HG03571 (cell line): Measurements from ENCODE around the gene CCNB1.
"Not testable (repeated sequence)": the region's sequence is repeated elsewhere in the genome, so short reads cannot be mapped to it uniquely, and the experiment has no call there.

Source experiments
- ATAC-seq: cut with Tn5 transposase; IDR thresholded peaks from one replicate; pipeline ENCODE4 v1.9.1; 2021; ENCODE audit not compliant: unreplicated experiment

Gene CCNB1

GRCh38 chr5:69166686-69167492 is at the start of gene CCNB1:
Gene CCNB1 (plus strand): TSS chr5:69167150. CDS start chr5:69167263, 113 bp downstream.
- ATAC-seq: peak; percentile 99

DNA sequence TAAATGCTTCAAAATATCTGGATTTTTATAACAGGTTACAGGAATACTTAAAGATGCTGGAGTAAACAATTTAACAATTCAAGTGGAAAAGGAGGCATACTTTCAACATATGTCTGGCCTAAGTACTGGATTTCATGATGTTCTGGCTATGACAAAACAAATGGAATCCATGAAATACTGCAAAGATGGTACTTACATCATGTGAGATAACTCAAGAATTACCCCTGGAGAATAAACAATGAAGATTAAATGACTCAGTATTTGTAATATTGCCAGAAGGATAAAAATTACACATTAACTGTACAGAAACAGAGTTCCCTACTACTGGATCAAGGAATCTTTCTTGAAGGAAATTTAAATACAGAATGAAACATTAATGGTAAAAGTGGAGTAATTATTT is 37.5 kb upstream of the CCNB1 start:
- ATAC-seq: no peak

DNA sequence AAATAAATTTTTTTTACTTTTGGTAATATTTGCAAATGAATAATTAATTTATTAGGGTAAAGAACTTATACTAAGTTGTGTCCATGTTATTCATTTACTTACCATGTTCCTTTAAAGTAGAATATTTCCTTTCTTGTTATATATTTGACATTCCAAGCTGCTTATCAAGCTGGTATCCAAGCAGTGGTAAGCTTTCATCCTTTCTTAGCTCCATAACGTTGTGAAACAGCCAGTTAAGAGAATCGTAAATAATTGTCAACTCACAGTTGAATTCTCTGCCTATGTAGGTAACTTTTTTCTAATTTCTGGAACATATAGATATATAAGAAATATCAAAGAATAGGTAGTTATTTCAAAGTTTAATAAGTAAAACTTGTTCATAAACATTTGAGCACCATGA is 36.7 kb upstream of the CCNB1 start:
- ATAC-seq: no peak

GRCh38 chr5:69131304-69131703 is 35.6 kb upstream of the CCNB1 start:
- no peak for ATAC-seq

- no peak for ATAC-seq
These were observed 32.8 kb upstream of the CCNB1 start for GRCh38 chr5:69134126-69134525.

DNA sequence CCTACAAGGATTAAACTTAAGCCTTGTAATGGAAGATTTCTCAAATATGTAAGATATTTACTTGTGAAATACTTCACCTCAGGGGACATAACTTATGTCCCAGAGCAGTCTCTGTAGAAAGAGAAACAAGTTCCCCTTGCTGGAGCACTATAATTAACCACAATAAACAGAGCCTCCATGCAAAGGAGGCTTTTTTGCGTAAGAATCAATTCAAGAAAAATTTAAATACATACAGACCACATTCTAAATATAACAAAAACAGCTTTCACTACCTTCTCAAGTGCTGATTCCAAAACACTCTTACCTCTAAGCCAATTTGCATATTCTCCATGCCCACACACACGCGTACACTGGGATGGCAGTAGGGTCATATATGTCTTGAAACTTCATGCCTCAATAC is 30.7 kb upstream of the CCNB1 start:
- peak; percentile 88 for ATAC-seq

GRCh38 chr5:69137208-69137607 is 29.7 kb upstream of the CCNB1 start:
- ATAC-seq: not testable (repeated sequence)

DNA sequence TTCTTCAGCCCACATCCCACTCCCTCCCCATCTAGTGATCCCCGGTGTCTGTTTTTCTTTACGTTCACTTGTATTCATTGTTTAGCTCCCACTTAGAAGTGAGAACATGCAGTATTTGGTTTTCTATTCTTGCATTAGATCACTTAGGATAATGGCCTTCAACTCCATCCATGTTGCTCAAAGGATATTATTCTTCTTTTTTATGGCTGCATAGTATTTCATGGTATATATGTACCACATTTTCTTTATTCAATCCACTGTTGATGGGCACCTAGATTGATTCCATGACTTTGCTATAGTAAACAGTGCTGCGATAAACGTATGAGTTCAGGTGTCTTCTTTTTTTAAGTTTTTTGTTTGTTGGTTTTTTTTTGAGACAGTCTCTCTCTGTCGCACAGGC is 29.1 kb upstream of the CCNB1 start:
- ATAC-seq: no peak

- ATAC-seq: no peak
These were observed 28.2 kb upstream of the CCNB1 start for GRCh38 chr5:69138766-69139165.

DNA sequence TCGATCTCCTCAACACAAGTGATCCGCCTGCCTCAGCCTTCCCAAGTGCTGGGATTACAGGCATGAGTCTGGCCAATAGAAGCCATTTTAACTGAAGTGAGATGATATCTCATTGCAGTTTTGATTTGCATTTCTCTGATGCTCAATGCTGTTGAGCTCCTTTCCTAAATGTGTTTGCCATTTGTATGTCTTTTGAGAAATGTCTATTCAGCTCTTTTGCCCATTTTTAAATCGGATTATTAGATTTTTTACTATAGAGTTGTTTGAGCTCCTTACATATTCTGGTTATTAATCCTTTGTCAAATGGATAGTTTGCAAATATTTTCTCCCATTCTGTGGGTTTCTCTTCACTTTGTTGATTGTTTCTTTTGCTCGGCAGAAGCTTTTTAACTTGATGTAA is 26.7 kb upstream of the CCNB1 start:
- not testable (repeated sequence) for ATAC-seq

DNA sequence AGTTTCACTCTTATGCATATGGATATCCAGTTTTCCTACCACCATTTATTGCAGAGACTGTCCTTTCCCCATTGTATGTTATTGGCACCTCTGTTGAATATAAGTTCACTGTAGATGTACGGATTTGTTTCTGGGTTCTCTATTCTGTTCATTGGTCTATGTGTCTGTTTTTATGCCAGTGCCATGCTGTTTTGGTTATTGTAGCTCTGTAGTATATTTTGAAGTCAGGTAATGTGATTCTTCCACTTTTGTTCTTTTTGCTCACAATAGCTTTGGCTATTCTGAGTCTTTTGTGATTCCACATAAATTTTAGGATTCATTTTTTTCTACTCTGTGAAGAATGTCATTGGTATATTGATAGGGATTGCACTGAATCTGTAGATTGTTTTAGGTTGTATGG is 26.1 kb upstream of the CCNB1 start:
- no peak for ATAC-seq

DNA sequence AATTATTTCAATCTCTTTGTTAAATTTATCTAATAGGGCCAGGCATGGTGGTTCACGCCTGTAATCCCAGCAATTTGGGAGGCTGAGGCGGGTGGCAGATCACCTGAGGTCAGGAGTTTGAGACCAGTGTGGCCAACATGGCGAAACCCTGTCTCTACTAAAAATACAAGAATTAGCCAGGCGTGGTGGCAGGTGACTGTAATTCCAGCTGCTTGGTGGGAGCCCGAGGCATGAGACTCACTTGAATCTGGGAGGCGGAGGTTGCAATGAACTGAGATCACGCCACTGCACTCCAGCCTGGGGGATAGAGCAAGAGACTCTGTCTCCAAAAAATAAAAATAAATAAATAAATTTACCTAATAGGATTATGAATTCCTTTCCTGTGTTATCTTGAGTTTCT is 18.4 kb upstream of the CCNB1 start:
- not testable (repeated sequence) for ATAC-seq

- ATAC-seq: no peak
These were observed 17.8 kb upstream of the CCNB1 start for GRCh38 chr5:69148981-69149675.

- no peak for ATAC-seq
These were observed 17.3 kb upstream of the CCNB1 start for GRCh38 chr5:69149676-69150010.

GRCh38 chr5:69152731-69153130 is 14.2 kb upstream of the CCNB1 start:
- no peak for ATAC-seq

DNA sequence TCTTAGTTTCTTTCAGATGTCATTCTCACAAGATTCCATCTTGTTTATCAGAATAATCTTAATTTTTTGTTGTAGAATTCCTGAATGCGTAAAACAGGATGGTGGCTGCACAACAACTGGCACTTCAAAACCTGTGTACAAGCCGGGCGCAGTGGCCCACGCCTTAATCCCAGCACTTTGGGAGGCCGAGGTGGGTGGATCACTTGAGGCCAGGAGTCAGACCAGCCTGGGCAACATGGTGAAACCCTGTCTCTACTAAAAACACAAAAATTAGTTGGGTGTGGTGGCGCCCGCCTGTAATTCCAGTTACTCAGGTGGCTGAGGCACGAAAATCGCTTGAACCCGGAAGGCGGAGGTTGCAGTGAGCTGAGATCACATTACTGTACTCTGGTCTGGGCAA is 10.5 kb upstream of the CCNB1 start:
- ATAC-seq: no peak

DNA sequence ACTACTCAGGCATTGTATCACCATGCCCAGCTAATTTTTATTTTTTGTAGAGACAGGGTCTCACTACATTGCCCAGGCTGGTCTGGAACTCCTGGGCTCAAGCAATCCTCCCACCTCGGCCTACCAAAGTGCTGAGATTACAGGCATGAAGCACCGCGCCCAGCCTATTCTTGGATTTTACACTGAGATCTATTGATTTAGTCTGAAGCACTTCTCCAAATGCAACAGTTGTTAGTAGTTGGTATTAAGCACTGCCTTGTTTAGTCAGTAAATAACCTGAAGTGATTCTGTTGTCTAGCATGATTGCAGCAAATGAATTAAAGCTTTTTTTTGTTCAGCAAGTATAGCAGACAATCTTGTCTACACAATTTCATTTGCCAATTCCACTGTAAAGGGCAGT is 8.9 kb upstream of the CCNB1 start:
- ATAC-seq: no peak

- ATAC-seq: no peak
These were observed 6.3 kb upstream of the CCNB1 start for GRCh38 chr5:69160651-69161050.

GRCh38 chr5:69167493-69167855 is 524 bp downstream of the CCNB1 start:
- ATAC-seq: no peak

- ATAC-seq: no peak
These were observed 979 bp downstream of the CCNB1 start for GRCh38 chr5:69167929-69168328.

GRCh38 chr5:69170495-69170894 is 3.5 kb downstream of the CCNB1 start:
- no peak for ATAC-seq

- no peak for ATAC-seq
These were observed 4.0 kb downstream of the CCNB1 start for GRCh38 chr5:69170969-69171368.
